ENCODE measurements around the gene CNOT1.

GRCh38 chr16:58503863-58504688 lies 125.5 kb downstream of the CNOT1 start:
- no peak for TF ChIP-seq CTCF (IDR thresholded peaks at IDR 0.05 in 4 of 5, conservative IDR thresholded peaks at IDR 0.05 in 1 of 5)
- no peak for TF ChIP-seq POLR2A (IDR thresholded peaks at IDR 0.05)
